CD4-positive, alpha-beta T cell treated with Interleukin-10 for 1 hour (primary cell): Measurements from ENCODE around the gene IFI27.
"Not testable (repeated sequence)": the region's sequence is repeated elsewhere in the genome, so short reads cannot be mapped to it uniquely, and the experiment has no call there.

Experiments
- DNase-seq: peaks from one replicate; pipeline ENCODE4 v3.0.0-alpha.2; 2020

IFI27 gene

DNA sequence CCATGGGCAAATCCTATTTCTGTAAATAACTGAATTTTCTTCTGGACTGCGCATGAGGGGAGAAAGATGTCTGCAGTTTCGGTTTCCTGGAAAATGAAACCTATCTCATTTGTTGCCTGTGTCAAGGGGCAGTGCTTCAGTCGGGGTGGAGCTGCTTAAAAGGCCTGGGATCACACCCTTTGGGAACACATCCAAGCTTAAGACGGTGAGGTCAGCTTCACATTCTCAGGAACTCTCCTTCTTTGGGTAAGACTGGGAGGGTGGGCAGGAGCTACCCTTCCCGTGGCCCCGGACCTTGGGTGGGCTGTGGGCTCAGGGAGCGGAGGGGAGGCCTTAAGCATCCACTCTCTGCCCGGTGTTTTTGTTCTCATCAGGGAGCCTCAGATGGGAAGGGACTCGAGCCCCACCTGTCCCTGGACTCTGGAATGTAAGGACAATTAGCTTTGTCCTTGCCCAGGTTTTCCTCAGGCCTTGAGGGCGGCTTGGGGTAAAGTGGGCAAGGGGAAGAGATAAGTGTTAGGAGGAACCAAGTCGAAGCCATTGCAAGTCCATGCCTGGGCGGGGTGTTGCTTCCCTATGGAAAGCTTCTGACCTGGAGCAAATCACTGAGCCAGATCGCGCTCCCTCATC, at the start of gene IFI27:
Gene IFI27 (plus strand): TSS at position 185 of the 630 bp plus-strand sequence.
- DNase-seq, result no peak

DNA sequence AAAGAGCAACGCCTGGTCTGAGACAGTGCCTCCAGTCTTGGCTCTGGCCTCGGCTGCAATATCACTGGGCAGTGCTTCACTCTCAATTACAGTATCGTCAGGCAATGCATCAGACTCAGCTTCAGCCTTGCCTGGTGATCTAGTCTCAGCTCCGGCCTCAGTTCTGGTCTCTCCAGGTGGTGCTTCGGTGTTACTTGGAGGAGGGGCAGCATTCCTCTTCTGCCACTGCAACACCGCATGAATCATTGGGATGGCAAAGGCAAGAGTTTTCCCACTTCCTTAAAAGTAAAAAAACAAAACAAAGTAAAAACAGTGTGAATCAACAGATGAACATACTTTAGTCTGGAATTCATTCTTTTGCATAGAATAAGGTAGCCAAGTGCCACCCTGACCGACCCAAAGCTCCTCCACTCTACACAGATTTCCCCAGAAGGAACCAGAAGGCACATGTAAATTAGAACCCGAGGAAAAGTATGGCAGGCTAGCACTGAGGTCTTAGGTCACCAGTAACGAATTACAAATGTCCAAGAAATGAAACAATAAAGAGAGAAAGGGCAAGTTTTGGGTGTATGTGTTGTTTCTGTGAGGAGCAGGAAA, 48.1 kb upstream of the IFI27 start:
- DNase-seq, result no peak

DNA sequence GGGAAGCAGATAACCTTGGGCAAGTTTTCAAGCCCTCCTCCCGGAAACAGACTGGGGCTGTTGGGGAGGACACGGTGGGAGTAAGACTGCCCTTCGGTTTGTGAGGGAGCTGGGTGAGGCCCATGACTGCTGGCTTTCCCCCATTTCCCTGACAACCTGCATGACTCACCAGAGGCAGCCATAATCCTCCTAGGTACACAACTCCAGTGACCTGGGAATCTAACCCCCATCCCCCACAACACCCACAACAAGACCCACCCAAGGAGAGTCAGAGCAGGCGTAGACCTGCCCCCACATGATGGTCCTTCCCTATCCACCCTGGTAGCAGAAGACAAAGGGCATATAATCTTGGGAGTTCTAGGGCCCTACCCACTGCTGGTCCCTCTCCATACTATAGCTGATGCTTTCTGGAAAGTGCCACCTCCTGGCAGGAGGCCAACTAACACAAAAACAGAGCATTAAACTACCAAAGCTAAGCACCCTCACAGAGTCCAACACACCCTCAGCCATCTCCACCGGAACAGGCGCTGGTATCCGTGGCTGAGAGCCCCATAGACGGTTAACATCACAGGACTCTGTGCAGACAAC, 44.4 kb upstream of the IFI27 start:
- no peak for DNase-seq

DNA sequence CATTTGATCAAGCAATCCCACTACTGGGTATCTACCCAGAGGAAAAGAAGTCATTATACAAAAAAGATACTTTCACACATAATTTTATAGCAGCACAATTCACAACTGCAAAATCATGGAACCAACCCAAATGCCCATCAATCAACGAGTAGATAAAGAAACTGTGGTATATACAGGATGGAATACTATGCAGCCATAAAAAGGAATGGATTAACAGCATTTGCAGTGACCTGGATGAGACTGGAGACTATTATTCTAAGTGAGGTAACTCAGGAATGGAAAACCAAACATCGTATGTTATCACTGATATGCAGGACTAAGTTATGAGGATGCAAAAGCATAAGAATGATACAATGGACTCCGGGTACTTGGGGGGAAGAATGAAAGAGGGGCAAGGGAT, 38.5 kb upstream of the IFI27 start:
- DNase-seq, result not testable (repeated sequence)

DNA sequence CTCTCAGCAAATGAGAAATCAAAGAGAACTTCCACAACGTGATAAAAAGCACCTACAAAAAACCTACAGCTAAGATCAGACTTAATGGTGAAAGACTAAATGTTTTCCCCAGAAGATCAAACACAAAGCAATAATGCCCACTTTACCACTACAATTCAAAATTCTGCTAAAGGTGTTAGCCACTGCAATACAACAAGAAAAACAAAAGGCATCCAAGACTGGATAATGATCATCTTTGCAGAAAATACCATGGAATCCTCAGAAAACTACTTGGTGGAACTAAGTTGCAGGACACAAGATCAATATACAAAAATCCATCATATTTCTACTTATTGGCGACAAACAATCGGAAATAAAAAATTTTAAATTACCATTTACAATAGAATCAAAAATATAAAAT, 36.0 kb upstream of the IFI27 start:
- DNase-seq, result no peak

DNA sequence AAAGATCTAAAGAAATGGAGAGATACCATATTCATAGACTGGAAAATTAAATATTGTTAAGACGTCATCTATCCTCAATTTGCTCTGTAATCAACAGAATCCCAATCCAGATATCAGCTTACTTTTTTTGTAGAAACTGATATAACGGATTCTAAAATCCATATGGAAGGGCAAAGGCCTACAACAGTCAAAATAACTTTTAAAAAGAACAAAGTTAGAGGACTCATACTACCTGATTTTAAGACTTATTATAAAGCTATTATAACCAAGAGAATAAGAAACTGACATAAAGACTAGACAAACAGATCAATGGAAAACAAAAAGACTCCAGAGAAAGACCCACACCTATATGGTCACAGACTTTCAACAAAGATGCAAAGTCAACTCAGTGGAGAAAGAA, 35.5 kb upstream of the IFI27 start:
- DNase-seq, result no peak

DNA sequence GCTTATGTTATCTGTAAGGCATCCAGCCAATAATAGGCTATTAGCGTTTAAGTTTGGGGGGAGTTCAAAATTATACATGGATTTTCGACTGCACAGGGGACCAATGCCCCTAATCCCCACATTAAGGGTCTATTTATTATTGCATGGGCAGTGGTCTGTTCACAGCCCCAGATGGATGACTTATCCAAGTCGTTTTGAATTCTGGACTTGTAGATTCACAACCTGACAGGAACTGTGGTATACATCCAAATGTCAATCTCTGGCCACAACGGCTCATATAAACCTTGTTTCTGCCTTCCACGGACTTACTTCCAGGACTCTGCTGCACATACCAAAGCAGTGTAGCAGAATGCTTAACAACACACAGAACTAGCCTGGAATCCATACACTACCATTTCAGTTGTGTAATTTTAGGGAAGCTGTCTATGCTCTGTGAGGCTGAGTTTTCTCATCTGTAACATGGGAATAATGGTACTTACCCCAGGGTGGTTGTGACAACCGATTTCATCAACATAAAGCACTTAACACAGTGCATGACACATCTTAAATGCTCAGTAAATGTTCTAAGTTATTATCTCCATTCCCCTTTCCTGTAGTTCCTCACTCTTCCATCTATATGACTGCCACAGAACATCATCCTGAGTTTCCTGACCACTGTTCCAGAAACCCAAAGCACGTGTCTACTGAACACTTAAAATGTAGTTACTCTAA, 33.3 kb upstream of the IFI27 start:
- no peak for DNase-seq

DNA sequence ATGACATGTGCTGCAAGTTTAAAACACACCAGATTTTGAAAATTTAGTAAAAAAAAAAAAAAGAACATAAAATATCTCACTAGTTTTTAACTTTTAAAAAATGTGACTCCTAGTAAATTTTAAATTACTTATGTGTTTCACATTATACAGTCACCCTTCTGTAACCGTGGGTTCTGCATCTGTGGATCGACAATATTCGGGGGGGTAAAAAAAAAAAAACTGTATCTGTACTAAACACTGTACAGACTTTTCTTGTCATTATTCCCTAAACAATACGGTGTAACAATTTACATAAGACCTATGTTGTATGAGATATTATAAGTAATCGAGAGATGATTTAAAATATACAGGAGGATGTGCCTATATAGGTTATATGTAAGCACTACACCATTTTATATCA, 32.7 kb upstream of the IFI27 start:
- no peak for DNase-seq

DNA sequence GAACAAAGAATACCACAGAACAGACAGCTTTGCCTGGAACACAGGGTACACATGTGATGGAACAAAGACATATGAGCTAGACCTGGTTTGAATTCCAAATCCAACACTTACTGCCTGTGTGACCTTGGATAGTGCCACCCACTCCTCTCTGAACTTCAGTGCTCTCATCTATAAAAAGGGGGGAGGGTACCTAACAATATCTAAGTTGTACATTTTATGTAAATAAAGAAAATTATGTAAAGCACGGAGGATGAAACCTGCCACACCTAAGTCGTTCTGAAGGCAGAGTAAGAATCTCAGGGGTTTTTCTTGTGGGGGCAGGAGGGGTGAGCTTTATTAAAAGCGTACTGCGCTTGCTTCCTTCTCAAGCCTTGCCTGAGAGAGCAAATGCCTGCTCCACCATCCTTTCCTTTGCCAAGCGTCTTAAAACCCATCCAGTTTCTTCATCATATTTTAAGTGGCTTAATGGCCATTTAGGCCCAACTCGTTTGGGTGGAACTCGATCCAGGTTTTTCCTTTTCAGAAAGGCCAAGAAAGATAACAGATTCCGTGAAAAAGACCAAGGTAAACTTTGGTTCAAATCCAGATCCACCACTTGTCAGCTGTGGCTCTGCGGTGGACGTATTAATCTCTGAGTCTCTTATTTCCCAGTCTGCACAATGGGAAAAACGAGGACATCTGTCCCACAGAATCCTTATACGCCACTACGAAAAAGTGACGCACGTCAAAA, 30.5 kb upstream of the IFI27 start:
- DNase-seq, result peak; percentile 39

DNA sequence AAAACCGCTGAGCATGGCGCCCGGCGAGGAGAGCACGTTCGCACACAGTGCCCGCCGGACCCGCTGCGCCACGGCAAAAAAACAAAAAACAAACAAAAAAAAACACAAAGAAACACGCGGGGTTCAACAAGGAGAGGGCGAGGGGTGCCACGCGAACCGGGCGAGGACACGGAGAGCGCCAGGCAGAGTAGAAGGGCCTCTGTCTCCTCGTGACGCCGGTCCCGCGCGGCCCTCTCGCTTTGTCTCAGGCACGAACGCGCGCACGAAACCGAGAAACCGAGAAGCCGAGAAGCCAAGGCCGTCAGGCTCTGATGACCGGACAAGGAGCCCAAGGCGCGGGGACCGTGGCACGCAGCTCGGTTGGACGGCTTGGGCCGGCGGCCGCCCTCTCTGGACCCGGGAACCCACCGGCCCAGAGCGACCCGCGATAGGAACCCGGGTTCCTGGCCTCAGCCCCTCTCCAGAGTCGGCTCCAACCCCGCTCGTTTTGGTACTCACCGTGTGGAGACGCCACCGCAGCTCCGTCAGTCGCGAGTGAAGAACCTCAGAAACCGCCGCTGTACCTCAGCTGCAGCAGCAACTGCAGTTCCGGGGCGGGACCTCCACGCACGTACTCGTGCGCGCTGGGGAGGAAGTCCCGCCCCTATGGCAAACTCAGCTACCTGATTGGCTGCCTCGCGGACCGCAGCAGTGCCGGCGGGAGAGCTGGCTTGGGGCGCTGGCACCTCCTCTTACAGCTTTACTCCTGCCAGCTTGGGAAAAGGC, 29.7 kb upstream of the IFI27 start, which contains the start of the genes DDX24 and IFI27L1:
Gene DDX24 (minus strand): TSS at position 582 of the 765 bp plus-strand sequence. CDS start 1,460 bp downstream, outside the sequence.
Gene IFI27L1 (plus strand): TSS at position 690 of the 765 bp plus-strand sequence. CDS start 15,628 bp downstream, outside the sequence.
- DNase-seq, result peak; percentile 97

DNA sequence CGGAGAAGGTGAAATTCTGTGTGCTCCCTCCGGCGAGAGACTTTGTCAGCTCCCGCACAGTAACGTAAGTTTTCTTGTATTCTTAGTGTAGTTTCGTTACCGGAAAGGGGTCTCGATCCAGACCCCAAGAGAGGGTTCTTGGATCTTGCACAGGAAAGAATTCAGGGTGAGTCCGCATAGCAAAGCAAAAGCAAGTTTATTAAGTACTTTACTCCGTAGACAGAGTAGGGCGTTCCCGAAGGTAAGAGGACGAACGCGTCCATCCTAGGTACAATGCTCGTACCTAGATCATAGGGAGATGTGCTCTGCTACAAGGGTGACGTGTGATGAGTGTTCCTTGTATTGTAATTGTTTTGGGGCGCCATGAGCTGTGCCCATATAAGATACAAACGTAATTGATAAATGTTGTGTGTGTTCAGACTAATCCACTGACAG, 29.1 kb upstream of the IFI27 start:
- no peak for DNase-seq

DNA sequence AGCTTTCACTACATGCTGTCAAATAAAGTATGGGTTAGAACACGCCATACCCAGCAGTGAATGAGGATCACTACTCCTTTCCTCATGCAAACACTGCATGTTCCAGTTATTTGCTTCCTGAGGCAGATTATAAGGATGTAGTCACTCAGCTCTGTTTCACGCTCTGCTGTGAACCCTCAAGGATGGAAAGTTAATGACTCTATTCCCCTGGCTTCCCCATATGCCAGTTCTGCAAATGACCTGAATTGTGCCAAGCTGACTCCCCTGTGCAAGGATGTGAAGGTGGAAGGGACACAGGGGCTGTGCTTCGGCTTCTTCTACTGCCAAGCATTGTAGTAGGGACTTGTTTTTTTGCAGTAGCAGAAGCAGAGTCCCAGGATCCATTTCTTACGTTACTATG, 22.6 kb upstream of the IFI27 start:
- no peak for DNase-seq

DNA sequence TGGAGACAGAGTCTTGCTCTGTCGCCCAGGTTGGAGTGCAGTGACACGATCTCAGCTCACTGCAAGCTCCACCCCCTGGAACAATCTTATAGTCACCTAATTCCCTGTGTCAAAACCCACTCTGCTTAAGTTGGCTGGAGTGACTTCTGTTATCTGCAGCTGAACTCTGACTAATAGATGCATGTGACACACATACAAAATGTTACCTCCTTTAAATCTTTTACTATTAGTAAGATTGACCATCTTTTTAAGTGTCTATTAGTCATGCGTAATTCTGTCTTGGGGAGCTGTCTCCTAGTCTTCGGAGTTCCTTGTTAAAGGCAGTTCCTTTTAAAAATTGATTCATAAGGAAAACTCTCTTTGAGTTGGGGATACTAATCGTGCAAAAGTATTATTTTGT, 22.0 kb upstream of the IFI27 start:
- no peak for DNase-seq

DNA sequence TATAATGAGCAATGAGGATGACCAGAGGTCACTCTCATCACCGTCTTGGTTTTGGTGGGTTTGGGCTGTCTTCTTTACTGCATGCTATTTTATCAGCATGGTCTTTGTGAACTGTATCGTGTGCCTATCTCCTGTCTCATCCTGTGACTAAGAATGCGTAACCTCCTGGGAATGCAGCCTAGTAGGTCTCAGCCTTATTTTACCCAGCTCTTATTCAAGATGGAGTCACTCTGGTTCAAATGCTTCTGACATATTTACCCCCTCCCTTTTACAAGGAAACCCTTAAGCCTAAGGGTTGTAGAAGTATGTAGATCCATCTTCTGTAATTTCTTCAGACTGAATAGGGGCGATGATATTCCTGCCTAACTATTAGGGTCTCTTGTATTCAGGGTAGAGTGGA, 21.1 kb upstream of the IFI27 start:
- no peak for DNase-seq

DNA sequence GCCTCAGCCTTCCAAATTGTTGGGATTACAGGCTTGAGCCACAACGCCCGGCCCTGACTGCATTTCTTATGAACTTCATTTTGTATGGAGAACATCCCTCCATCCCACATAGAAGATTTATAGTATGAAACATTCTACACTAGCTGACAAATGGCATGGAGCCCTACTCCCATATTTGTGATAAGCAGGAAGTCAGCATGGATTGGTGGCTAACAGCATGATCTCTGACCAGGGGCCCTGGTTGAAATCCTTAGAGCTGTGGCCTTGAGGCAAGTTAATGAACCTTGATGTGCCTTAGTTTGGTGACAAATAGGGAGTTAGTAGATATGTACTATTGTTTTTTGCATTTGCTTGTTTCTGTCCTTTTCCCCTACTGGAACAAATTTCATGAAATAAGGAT, 17.1 kb upstream of the IFI27 start:
- DNase-seq, result no peak

DNA sequence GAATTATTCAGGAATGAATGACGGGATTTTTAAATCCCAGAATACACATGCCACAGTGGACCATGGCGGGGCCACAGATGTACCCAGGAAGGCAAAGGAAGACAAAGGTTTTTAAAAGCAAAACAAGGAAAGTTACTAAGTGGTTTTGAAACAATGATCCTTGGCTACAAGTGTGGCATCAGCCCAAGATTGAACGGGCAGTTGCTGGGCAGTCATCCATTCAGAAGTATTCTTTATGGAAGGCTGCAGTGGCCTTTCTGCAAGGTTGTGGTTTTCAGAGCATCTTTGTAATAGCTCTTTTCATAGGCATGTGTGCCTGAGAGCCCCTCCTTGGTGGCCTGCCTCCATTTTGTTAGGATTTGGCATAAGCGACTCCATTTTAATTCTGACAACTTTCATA, 13.4 kb upstream of the IFI27 start:
- no peak for DNase-seq

DNA sequence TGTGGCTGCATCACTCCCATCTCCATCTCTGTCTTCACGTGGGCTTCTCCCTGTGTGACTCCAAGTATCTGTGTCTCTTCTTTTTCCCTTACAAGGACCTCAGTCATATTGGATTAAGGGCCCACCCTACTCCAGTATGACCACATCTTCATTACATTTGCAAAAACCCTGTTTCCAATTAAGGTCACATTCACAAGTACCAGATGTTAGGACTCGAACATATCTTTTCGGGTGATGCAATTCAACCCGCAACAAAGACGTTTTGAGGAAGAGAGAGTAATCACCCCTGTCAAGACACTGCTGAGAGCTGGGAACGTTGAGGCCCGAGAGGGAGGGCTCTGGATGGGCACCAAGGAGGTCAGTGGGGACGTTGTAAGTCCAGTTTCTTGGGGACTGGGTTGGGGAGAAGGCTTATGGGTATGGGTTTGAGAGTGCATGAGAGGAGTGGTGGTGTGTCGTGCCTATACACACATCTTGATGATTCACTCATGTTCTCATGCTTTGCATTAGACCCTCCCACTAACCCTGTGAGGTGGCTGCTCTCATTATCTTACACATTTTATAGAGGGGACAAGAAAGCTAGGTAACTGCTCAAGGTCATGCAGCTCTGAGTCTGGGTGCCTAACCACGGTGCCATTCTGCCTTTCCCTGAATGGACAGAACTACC, 12.1 kb upstream of the IFI27 start:
- DNase-seq, result no peak

DNA sequence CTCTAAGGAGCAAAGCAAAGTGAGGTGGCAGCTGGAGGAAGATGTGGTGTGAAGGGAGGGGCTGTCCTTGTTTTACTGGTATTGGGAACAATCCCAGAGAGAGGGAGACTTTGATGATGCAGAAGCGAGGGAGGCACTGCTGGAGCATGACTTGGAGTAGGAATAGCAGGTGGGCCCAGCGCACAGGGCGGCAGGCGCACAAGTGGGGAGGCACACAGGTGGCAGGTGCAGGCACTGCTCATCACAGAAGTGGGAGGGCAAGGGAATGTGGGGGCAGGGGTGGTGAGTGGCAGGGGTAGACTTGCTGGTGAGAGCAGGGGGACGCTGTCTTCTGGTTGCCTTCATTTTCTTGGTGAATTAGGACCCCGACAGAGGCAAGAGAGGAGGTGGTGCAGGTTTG, 11.5 kb upstream of the IFI27 start:
- DNase-seq, result no peak

DNA sequence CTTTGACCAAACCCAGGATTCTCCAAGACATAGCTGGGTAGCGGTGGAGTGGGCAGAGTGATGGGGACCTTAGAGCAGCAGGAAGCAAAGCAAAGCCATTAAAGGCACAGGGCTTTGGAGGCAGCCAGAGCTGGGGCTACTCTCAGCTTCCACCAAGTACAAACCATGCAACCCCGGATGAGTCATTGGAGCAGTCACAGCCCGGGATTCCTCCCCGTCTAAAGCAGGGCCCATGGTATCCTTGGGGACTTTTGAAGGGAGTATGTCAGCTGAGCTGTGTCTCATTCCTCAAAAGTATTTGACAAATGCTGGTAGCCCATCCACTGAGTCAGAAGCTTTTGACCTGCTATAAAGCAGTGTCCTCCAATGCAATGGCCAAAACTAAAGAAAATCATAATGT, 9.7 kb upstream of the IFI27 start:
- DNase-seq, result no peak

DNA sequence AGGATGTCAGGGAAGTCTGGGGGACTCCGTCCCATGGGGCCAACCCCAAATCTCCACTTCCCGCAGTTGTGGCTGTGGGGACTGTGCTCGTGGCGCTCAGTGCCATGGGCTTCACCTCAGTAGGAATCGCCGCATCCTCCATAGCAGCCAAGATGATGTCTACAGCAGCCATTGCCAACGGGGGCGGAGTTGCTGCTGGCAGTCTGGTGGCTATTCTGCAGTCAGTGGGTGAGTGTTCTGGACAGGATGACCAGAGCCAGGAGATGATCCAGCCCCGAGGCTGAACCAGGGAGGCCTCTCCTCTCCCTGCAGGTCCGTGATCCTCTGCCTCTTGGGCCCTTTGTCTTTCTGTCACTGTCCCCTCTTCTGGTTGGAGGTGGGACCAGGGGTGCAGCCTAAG, 8.8 kb upstream of the IFI27 start:
- no peak for DNase-seq

DNA sequence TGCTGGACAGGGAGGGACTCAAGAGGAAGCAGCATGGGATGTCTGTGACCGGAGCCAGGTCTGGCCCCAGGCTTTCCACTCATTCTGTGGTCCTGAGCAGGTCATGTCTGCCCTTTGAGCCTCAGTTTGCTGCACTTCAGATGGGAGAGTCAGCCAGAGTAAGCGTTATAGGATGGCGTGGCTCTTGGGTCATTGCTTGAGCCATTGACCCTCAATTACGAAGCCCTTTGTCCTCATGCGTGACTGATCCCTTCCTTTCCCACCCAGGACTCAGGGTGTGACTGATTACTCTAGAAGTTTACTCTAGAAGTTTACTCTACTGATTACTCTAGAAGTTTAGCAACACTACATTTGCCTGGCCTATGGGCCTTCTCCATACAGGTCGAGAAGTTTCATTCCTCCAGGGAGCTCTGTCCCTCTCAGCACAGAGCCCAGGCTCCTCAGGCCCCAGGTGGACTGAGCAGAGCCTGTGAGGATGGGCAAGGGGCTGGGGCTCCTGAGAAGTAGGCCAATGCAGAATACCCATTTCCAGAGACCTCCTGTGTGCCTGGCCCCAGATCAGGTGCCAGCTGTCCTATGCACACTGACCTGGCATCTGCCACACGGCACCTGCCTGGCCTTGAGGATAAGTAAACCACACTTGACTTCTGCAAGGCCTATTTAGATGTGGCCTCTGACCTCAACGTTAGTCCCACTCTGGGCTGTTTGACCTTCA, 7.6 kb upstream of the IFI27 start:
- DNase-seq, result no peak
